ENCODE measurements around the gene RAB3C.

The RAB3C gene

DNA sequence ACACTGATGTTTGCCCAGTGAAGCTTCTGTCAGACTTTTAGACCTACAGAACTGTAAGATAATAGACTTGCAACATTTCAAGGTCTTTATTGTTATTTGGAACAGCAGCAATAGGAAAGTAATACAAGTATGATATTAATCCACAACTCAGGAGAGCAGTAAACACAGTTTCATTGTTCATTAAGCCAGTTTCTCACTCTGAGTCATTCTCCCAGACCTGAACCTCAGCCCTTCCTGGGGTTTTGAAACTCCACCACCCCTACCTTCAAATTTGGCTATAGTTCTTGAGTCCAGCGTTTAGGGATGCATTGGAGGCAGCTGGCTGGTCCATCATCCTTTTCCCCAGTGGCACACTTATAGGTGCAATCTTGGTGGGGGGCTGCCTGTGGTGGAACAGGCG is 203.2 kb downstream of the RAB3C start:
- no peaks in the 10 kb centered on the region for H3K27me3 ChIP-seq
- no peak for TF ChIP-seq Cebpa-rat (IDR thresholded peaks at IDR 0.05)

DNA sequence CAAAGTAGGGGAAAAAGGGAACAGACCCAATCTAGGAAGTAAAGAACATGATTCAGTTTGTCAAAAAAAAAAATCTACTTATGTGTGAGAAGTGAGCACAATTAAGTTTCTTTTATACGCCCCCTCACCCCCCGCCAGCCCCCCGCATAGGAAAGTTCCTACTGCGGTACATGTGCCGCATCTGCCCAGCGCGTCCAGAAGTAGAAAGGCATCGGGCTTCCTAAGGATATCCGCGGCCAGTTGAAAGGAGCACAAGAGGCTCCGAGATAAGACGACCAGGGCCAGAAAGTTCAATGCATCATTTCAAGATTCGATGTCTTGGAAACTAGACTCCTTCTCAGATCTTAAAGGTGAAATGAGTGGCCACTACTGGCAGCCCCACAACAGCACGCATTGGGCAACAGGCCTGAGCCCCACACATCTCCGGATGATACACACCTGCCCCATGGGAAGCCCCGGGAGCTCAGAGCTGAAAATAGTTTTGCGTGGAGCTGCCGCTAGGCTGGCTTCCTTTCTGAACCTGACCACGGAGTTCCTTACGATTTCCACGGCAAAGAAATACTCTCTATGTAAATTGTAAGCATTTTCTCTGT is 203.9 kb downstream of the RAB3C start:
- no peaks in the 10 kb centered on the region for H4K20me1 ChIP-seq
- no peak overlapping the region for H3K4me2 ChIP-seq
- H3K36me3 ChIP-seq, result no peaks in the 10 kb centered on the region
- no peak overlapping the region for H3K9ac ChIP-seq
- H3K9me3 ChIP-seq (replicated peaks in 1 of 11), result peaks cover 0 to 20% (median 0%) of the 10 kb centered on the region in 11 experiments; a peak in 3 of 22 replicates
- TF ChIP-seq Cebpa-rat (IDR thresholded peaks at IDR 0.05), result no peak
- H3K27me3 ChIP-seq, result no peaks in the 10 kb centered on the region
- H3K4me1 ChIP-seq, result no peaks in the 10 kb centered on the region
- H3K4me3 ChIP-seq, result no peak overlapping the region
- no peak overlapping the region for H3K27ac ChIP-seq

More for the DNA sequence above, 203.2 kb downstream of the RAB3C start:
- H3K36me3 ChIP-seq, result no peaks in the 10 kb centered on the region
- no peaks in the 10 kb centered on the region for H4K20me1 ChIP-seq
- no peak overlapping the region for H3K4me3 ChIP-seq
- no peak overlapping the region for H3K27ac ChIP-seq
- H3K9ac ChIP-seq, result no peak overlapping the region
- H3K9me3 ChIP-seq (replicated peaks in 1 of 11), result peaks cover 0 to 20% (median 0%) of the 10 kb centered on the region in 11 experiments; a peak in 3 of 22 replicates
- H3K4me1 ChIP-seq, result no peaks in the 10 kb centered on the region
- H3K4me2 ChIP-seq, result no peak overlapping the region

DNA sequence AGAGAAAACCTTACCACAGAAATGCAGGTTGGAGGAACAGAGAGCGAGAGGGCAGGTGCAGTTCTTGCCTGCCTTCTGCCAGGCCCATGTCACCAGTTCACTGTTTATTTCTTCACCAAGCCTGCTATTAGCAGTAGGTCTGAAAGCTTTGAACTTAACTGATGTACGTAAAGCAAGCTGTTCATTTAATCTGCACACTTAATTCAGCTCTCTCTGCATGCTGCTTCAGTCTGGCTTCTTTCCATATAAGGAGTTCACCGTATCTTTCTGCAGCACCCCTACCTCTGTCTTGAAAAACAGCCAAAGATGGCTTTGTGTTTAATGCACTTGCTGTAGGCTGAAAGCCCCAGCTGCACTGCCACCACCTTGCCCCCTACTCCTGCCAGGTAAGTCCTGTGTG is 205.1 kb downstream of the RAB3C start:
- Histone ChIP-seq H3K36me3 (no peaks in the 10 kb centered on the region), H3K4me2 (no peak overlapping the region), H3K27ac (no peak overlapping the region), H4K20me1 (no peaks in the 10 kb centered on the region), H3K4me1 (no peaks in the 10 kb centered on the region), H3K4me3 (no peak overlapping the region), H3K9me3 (replicated peaks in 1 of 11) (peaks cover 0 to 20% (median 0%) of the 10 kb centered on the region in 11 experiments; a peak in 3 of 22 replicates), H3K9ac (no peak overlapping the region), H3K27me3 (no peaks in the 10 kb centered on the region)
- TF ChIP-seq Cebpa-rat (IDR thresholded peaks at IDR 0.05), result no peak

DNA sequence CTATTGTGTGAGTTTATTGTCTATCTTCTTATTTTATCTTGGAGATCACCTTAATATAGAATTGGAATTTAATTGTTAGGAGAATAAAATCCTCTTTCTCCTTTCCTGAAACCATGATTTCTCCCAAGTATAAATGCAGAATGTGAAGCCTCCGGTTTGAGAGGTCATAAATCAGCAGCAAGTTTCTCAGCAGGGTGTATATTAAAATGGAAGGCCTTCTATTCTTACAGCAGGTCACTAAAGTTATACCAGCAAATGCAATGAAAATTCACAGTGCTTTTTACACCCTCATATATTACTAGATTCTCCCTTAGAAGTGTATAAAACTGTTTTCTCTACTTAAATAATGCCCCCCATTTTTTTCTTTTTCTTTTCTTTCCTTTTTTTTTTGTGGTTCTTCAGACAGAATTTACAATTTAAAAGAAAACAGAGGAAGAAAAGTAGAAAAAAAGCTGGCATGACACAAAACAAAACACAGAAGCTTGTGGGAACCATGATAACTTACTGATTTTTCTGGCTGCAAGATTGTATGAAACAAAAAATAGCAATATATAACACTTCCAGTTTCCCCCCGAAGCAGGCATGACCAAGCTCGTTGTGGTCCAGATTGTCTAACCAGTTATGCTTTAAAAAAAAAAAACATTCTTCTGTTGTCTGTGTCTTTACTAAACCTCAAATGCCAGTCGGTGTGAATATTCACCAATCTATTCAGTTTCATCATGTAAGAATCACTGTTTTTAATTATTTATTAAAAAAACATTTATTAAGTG is 211.2 kb downstream of the RAB3C start:
- H3K27me3 ChIP-seq, result no peaks in the 10 kb centered on the region

DNA sequence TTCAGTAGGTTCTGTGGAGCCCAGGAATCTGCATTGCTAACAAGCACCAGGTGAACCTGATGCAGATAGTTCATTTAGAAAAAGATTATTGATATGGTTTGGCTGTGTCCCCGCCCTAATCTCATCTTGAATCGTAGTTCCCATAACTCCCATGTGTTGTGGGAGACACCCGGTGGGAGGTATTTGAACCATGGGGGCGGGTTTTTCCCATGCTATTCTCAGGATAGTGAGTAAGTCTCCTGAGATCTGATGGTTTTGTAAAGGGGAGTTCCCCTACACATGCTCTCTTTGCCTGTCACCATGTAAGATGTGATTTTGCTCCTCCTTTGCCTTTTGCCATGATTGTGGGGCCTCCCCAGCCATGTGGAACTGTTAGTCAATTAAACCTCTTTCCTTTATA is 212.0 kb downstream of the RAB3C start:
- no peak for TF ChIP-seq Cebpa-rat (IDR thresholded peaks at IDR 0.05)
- Histone ChIP-seq H3K4me1 (peaks cover 0 to 2% (median 0%) of the 10 kb centered on the region in 10 experiments; a peak in 1 of 20 replicates), H4K20me1 (no peaks in the 10 kb centered on the region), H3K36me3 (no peaks in the 10 kb centered on the region), H3K9ac (no peak overlapping the region), H3K27me3 (no peaks in the 10 kb centered on the region), H3K4me3 (no peak overlapping the region), H3K4me2 (no peak overlapping the region), H3K27ac (no peak overlapping the region), H3K9me3 (replicated peaks in 1 of 11) (no peaks in the 10 kb centered on the region)

More for the DNA sequence above, 211.2 kb downstream of the RAB3C start:
- TF ChIP-seq Cebpa-rat (IDR thresholded peaks at IDR 0.05), result no peak
- no peaks in the 10 kb centered on the region for H4K20me1 ChIP-seq
- no peak overlapping the region for H3K4me3 ChIP-seq
- no peak overlapping the region for H3K9ac ChIP-seq
- H3K27ac ChIP-seq, result no peak overlapping the region
- H3K4me1 ChIP-seq, result no peaks in the 10 kb centered on the region
- no peaks in the 10 kb centered on the region for H3K36me3 ChIP-seq
- no peaks in the 10 kb centered on the region for H3K9me3 ChIP-seq (replicated peaks in 1 of 11)
- no peak overlapping the region for H3K4me2 ChIP-seq

DNA sequence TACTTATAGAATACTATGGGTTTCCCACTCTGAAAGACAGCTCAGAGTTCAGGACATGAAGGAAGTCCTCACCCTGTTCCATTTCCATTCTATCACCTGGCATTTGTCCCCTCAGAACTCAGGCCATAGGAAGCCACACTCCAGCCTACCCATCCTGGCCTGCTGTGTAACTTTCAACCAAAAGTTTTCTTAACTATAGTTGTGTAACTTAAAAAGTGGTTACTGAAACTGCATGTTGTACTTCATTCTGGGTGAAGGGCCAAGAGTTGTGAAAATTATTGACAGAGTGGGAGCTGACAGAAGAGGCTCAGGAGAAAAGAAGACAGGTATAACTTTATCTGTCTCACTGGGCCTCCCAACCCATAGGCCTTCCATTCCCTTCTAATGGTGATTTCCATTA is 212.5 kb downstream of the RAB3C start:
- Histone ChIP-seq H3K27me3 (no peaks in the 10 kb centered on the region), H3K9me3 (replicated peaks in 1 of 11) (no peaks in the 10 kb centered on the region), H3K36me3 (no peaks in the 10 kb centered on the region), H4K20me1 (no peaks in the 10 kb centered on the region), H3K9ac (no peak overlapping the region), H3K4me2 (no peak overlapping the region), H3K4me3 (no peak overlapping the region), H3K27ac (no peak overlapping the region), H3K4me1 (peaks cover 0 to 7% (median 0%) of the 10 kb centered on the region in 10 experiments; a peak in 2 of 20 replicates)
- TF ChIP-seq Cebpa-rat (IDR thresholded peaks at IDR 0.05), result no peak

DNA sequence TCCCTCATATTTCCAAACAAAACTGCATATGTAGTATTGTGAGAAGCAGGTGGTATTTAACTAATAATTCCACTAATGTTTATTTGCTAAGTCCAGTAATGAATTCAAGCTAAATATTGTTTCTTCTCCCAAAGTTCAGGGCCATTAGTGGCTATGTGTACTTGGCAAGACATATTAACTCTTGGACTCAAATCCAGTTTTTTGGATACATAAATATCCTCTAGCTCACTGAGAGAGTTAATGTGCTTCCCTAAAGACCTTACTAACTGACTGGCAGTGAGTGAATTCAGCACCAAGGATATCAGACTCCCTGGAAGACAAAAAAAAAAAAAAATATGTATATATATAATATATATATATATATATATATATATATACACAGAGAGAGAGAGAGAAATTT is 214.1 kb downstream of the RAB3C start:
- no peak for TF ChIP-seq Cebpa-rat (IDR thresholded peaks at IDR 0.05)

DNA sequence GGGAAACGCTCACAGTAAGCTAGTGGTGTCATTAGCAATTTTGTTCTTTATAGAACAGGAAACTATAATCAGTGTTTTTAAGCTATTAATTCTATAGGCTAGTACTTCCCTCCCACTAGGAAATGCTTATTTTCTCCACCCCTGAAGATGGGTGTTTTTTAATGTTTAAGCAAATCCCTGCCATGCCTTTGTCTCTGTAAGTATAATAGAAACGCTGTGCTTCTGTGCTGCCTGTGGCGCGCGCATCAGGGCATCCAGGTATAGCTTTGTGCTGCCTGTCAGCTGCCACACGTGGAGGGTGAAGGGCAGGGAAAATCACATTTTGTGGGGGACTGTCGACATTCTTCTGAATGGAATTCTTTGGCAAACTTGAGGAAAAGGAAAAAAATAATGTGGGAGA is 217.5 kb downstream of the RAB3C start:
- H3K4me1 ChIP-seq, result peaks cover 0 to 10% (median 0%) of the 10 kb centered on the region in 10 experiments; a peak in 2 of 20 replicates

More for the DNA sequence above, 214.1 kb downstream of the RAB3C start:
- H3K4me3 ChIP-seq, result no peak overlapping the region
- no peaks in the 10 kb centered on the region for H3K36me3 ChIP-seq
- no peaks in the 10 kb centered on the region for H3K9me3 ChIP-seq (replicated peaks in 1 of 11)
- H3K4me1 ChIP-seq, result peaks cover 0 to 10% (median 0%) of the 10 kb centered on the region in 10 experiments; a peak in 2 of 20 replicates
- H3K27me3 ChIP-seq, result no peaks in the 10 kb centered on the region
- H4K20me1 ChIP-seq, result no peaks in the 10 kb centered on the region
- H3K4me2 ChIP-seq, result no peak overlapping the region
- H3K27ac ChIP-seq, result no peak overlapping the region
- no peak overlapping the region for H3K9ac ChIP-seq

DNA sequence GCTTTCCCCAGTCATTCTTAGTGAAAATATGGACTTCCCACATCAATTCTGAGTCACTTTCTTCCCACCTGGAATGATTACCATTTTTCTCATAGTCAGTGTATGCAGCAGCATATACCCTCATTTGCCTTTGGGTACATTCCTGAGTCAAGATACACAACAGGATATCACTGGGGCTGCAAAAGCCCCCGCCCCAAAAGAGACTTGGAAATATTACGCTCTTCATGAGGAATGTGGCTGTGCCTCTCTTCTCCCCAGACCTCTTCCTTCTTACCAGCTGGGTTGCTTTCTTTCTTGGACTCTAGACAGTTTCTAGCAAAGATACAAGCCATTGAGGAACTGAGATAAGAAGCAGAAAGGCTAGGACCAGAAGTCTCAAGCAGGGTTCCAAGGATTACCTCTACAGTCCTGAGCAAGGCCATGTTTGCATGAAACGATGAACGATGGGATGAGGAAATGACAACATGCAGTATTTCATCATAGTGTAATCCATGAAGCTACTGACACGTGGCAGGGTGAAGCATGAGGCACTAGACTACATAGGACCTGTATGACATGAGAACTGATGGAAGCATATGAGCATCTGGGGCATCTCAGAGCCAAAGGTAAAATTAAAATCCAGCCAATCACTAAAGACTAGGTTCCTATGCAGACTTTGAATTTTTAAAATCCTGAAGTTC is 218.1 kb downstream of the RAB3C start:
- no peaks in the 10 kb centered on the region for H3K27me3 ChIP-seq
- no peak for TF ChIP-seq Cebpa-rat (IDR thresholded peaks at IDR 0.05)
- H3K4me3 ChIP-seq, result no peak overlapping the region
- H4K20me1 ChIP-seq, result no peaks in the 10 kb centered on the region
- H3K4me1 ChIP-seq, result peaks cover 0 to 10% (median 0%) of the 10 kb centered on the region in 10 experiments; a peak in 2 of 20 replicates
- H3K9me3 ChIP-seq (replicated peaks in 1 of 11), result no peaks in the 10 kb centered on the region
- H3K9ac ChIP-seq, result no peak overlapping the region
- no peaks in the 10 kb centered on the region for H3K36me3 ChIP-seq
- H3K4me2 ChIP-seq, result no peak overlapping the region
- no peak overlapping the region for H3K27ac ChIP-seq

More for the DNA sequence above, 217.5 kb downstream of the RAB3C start:
- no peak for TF ChIP-seq Cebpa-rat (IDR thresholded peaks at IDR 0.05)
- Histone ChIP-seq H3K36me3 (no peaks in the 10 kb centered on the region), H3K27ac (no peak overlapping the region), H3K4me3 (no peak overlapping the region), H3K27me3 (no peaks in the 10 kb centered on the region), H3K4me2 (peak overlapping the region in 2 of 11 experiments; percentile 21 to 43; a peak in 2 of 22 replicates), H3K9ac (no peak overlapping the region), H3K9me3 (replicated peaks in 1 of 11) (no peaks in the 10 kb centered on the region), H4K20me1 (no peaks in the 10 kb centered on the region)

Measured in BLaER1 treated with 17β-estradiol and CSF1 and Interleukin-3, amounts not matched to agents 10 nM and 100 nM (cell line).